IPS-NIHi11 (cell line): ENCODE data around the gene HP1BP3.

ENCODE experiments used
- DNase-seq: peaks from one replicate; pipeline ENCODE4 v3.0.0; 2012; ENCODE audit warnings: mixed read lengths, low spot score

Gene HP1BP3

DNA sequence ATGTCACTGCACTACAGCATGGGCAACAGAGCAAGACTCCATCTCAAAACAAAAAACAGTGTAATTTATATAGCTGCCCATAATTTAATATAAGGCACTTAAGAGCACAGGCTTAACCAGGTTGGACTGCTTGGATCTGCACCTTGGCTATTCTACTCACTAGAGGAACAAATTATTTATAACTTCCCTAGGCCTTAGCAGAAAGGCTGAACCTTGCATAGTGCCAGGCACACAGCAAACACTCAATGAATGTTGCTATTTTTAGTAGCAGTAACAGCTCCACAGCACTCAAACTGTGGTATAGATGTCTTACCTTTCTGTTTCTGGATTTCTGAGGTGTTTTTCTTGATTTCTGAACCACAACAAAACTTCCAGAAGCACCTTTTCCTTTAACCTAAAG, 19.8 kb downstream of the HP1BP3 start:
- DNase-seq, result no peak

DNA sequence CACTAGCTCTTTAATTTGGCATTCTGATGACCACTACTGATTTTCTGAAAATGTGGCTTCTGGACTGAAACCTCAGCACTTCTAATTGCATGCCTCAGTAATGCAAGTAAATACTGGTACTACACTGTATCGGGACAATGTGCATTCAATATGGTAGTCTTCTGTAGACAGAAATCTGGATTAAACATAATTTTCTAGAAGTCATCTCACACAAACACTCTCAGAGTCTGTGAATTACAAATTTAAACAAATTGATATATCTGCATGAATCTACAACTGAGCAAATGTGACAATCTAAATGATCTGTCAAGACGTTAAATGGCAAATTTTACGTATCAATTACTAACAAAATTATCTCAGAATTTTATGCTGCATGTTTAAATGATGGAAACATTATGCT, 23.7 kb downstream of the HP1BP3 start:
- DNase-seq, result no peak

GRCh38 chr1:20760322-20760721, 26.8 kb downstream of the HP1BP3 start:
- DNase-seq, result no peak

DNA sequence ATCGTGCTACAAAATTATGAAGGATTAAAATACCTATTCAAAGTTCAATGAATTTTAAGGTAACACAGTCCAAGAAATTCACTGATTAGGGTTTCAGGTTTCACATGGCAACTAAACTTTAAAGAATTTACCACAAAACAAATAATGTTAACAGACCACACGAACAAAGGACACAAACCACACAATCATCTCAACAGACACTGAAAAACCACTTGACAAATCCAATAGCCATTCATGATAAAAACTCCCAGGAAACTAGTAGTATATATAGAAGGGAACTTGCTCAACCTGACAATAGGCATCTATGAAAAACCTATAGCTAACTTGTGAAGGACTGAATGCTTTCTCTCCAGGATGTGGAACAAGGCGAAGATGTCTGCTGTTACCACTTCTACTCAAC, 33.5 kb downstream of the HP1BP3 start:
- no peak for DNase-seq

GRCh38 chr1:20751462-20751990, 35.6 kb downstream of the HP1BP3 start:
- no peak for DNase-seq

GRCh38 chr1:20742671-20743070, 44.4 kb downstream of the HP1BP3 start:
- DNase-seq, result no peak

DNA sequence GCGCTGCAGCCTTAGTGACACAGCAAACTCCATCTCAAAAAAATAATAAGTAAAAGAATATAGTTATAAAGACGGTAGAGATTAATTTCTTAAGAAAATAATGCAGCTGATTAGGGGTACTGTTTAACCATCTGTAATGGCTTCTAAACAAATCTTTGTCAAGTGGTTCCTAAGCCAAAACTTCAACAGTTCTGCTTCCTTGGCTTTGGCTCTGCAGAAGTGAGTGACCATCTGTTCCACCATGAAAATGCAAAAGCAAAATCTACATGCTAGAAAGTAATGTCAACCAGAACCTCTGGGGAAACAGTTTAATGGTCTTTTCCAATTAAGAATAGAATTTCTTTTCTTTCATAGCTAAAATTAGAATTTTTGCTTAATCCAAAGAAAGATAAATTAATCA, 46.3 kb downstream of the HP1BP3 start:
- DNase-seq, result no peak

GRCh38 chr1:20739225-20739624, 47.9 kb downstream of the HP1BP3 start:
- no peak for DNase-seq

DNA sequence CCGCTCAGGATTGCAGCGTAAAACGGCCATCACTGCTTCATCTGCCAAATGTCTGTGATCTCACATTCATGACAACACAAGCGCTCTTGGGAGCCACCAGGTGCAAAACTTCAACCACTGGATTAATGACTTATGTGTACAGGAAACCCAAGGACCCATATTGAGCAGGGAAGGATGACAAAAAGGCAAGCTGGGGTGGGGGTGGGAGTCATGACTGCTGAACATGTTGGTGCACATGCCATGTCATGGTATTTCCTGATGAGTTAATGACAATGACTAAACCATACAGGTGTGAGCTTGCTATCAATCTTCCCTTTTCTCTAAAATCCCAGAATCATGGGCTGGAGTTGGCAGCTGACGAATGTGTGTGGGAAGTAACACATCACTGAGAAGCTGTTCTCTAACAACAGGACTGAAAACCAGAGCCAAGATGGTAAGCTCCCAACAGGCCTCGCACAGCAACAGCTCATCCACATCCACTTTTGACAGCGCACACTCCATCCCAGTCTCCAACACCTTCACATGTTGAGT, 51.5 kb downstream of the HP1BP3 start:
- DNase-seq, result no peak

DNA sequence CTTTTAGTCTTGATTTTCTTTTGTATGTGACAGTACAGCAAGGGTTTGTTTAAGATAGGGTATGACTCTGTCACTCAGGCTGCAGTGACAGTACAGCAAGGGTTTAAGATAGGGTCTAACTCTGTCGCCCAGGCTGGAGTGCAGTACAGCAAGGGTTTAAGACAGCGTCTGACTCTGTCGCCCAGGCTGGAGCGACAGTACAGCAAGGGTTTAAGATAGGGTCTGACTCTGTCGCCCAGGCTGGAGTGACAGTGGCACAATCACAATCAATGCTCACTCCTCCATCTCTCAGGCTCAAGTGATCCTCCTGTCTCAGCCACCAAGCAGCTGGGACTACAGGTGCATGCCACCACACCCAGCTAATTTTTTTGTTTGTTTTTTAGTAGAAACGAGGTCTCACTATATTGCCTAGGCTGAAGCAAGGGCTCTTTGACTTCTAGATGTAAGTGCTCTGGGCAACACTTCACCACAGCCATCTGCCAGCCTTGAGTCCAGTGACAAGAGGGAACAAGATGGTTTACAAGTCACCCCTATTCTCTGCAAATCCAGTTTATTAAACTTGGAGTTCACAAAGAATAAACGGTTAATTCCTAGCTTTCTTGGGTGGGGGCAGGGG, 53.6 kb downstream of the HP1BP3 start:
- no peak for DNase-seq

DNA sequence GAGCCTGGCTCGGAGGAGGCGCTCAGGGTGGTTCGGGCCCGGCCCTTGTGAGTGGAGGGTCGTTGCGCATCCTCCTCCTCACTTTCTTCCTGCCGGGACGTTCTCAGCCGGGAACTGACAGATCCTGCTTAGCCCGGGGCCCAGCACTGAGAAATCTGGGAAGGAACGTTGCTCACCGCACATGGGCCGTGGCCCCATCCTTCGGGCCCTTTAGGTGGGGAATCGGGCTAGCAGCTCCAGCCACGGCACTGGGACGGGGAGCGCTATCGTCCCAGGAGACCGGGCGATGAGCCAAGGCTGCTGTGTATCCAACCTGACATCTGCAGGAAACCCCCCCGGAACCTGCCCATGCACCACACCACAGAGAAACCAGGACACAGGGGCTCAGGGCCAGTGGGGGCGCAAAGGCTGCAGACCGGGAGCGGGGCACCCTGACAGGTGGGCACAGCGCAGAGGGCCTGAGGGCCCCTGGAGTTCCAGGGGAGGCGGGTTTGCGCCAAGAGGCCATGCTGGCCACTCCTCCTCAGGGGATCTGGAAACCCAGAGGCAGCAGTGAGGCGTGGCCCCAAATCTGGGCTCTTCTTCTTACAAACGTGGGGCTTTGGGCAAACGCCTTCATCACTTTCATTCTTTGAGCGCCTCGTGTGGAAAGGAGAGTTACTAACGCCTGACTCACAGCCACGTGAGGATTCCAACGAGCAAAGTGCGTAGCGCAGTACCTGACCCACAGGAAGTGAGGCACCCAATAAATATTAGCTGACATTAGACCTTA, 54.3 kb downstream of the HP1BP3 start, which contains the start of gene SH2D5:
TSS of gene SH2D5 (minus strand) at position 116 of the 772 bp plus-strand sequence. CDS start 4,659 bp downstream, outside the sequence.
- DNase-seq, result peak; percentile 63

DNA sequence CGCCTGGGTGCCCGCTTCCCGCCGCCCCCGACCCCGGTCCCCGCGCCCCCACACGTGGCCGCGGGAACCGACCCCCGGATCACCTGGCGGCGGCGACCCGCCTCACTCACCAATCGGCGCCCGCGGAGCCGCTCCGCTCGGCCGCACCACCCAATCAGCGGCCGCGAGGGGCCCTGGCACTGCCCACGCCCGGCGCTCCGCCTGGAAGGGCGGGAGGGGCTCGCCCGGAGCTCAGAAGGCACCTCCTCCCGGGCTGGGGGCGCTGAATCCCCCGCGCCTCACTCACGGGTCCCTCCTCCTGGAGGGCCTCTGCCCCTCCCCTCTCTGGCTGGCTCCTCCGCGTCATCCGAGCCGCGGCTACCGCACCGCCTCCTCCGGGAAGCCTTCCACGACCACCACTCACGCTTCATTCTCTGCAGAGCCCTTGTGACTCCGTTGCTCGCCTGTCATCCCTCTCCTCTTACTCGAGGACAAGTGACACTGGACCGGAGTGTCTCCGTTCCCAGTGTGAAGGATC, 55.0 kb downstream of the HP1BP3 start:
- peak; percentile 96 for DNase-seq

- DNase-seq, result no peak
Measured at GRCh38 chr1:20731057-20731991, 55.8 kb downstream of the HP1BP3 start.

- no peak for DNase-seq
Measured at GRCh38 chr1:20730690-20731056, 56.4 kb downstream of the HP1BP3 start.

DNA sequence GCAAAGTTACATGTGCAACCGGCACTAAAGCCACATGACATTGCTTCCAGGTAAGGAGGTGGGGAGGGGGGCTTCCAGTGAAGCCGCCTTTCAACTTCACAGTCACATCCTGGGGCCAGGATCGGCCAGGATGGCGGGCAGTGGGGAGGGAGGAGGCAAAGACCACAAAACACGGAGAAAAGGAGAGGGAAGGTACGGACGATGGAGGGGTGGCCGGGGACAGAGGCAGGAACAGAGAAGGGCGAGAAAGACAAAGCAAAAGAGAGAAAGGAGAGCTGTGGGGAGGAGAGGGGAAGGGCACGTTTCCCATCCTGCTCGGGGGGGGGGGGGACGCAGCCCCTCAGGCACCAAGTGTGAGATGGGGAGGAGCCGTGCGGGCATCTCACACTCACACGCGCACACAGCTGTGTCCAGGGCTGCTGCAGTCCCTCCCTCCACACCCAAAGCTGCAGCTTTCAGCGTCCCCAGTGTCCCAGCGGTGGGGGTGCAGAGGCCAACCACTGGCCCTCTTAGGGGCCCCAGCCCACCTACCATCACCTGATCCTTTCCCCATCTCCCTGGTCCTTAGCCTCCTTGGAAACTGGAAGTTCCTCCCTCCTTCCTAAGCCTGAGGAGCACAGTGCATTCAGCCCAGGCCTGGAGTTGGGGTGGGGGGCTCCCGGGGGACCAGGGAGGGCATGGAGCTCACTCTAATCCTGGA, 57.0 kb downstream of the HP1BP3 start:
- no peak for DNase-seq

GRCh38 chr1:20729155-20729931, 57.8 kb downstream of the HP1BP3 start:
- no peak for DNase-seq

DNA sequence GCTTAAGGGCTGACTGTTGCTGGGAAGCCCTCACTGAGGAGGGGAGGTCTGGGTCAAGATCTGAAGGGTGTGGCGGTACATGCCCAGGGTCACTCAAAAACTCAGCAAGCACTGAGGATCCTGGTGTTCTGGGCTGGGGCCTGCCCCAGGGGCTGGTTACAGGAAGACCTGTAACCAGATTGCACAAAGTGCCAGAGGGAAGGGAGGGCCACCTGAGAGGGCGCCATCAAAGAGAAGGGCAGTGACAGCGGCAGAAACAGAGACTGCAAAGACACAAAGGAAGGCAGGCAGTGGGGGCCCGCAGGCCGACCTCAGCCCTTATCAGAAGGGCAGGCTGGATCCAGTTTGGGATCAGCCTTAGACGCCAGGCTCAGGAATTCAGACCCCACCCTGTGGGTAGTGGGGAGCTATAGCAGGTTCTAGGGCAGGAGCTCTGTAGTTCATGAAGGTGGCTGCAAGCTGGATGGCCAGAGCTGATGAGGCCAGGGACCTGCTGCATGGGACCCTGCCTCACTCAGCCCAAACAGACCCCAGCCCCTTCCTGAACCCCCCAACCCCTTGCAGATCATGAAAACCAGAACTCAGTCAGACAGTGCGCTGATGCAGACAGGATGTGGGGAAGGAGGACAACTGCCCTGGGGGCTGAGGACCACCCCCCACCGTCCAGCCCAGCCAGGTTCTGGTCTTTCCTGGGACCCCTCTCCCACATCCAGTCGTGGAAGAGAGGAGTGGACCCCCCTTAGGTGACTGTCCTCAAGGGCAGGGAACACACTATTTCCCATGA, 58.5 kb downstream of the HP1BP3 start:
- no peak for DNase-seq

DNA sequence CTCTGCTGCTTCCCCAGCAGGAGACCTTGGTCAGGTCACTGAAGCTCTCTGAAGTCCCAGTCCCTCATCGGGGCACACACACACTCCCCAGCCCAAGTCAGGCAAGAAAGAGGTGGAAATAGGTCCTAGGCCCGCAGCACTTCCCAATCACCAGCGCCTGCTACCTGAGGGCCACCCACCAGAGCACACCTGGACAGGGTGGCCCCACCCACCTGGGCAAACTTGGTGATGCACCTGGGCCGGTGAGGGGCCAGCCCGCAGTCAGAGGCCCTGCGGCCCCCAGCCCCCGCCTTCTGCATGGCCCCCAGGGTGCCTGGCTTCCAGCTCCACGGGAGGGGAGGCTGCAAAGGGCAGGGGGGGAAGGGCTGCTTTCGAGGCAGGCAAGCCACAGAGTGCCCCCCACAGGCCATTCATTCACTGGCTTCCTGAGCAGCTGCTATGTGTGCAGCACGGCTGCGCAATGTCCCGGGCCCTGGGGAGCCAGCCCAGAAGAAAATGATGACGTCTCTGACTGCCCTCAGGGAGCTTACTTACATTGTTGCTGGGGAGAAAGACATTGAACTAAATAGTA, 59.3 kb downstream of the HP1BP3 start:
- peak; percentile 66 for DNase-seq
